NCI-H82 treated with DMSO at 0.1 percent for 48 hours (cell line): ENCODE measurements around the gene SHROOM2.

ENCODE experiments used
- DNase-seq: peaks from one replicate; lab custom pipeline; 2025; ENCODE audit not compliant: unreplicated experiment; lab: John Stamatoyannopoulos, UW

The SHROOM2 gene

GRCh38 chrX:9888953-9889470 is 102.8 kb downstream of the SHROOM2 start:
- no peak for DNase-seq

- DNase-seq: no peak
Measured at GRCh38 chrX:9890681-9891091, 104.5 kb downstream of the SHROOM2 start.

GRCh38 chrX:9895225-9895912 is 109.1 kb downstream of the SHROOM2 start:
- DNase-seq: no peak

- DNase-seq: no peak
Measured at GRCh38 chrX:9897761-9898161, 111.5 kb downstream of the SHROOM2 start.

GRCh38 chrX:9899640-9900111 is 113.4 kb downstream of the SHROOM2 start:
- DNase-seq: no peak

GRCh38 chrX:9902656-9903055 is 116.4 kb downstream of the SHROOM2 start:
- DNase-seq: no peak

GRCh38 chrX:9903146-9903545 is 116.9 kb downstream of the SHROOM2 start:
- DNase-seq: no peak

- DNase-seq: no peak
Measured at GRCh38 chrX:9905288-9905687, 119.1 kb downstream of the SHROOM2 start.

GRCh38 chrX:9905721-9906120 is 119.5 kb downstream of the SHROOM2 start:
- DNase-seq: no peak

GRCh38 chrX:9906919-9907318 is 120.7 kb downstream of the SHROOM2 start:
- DNase-seq: no peak

- no peak for DNase-seq
Measured at GRCh38 chrX:9907645-9908387, 121.6 kb downstream of the SHROOM2 start.

GRCh38 chrX:9909254-9909653 is 123.0 kb downstream of the SHROOM2 start:
- no peak for DNase-seq

GRCh38 chrX:9911487-9911886 is 125.3 kb downstream of the SHROOM2 start:
- no peak for DNase-seq

- DNase-seq: no peak
Measured at GRCh38 chrX:9912351-9913145, 126.3 kb downstream of the SHROOM2 start.

GRCh38 chrX:9913146-9913433 is 126.9 kb downstream of the SHROOM2 start:
- DNase-seq: no peak

- no peak for DNase-seq
Measured at GRCh38 chrX:9917861-9918260, 131.6 kb downstream of the SHROOM2 start.

- no peak for DNase-seq
Measured at GRCh38 chrX:9919632-9920172, 133.5 kb downstream of the SHROOM2 start.

- no peak for DNase-seq
Measured at GRCh38 chrX:9921407-9921806, 135.2 kb downstream of the SHROOM2 start.

GRCh38 chrX:9923357-9923756 is 137.1 kb downstream of the SHROOM2 start:
- DNase-seq: no peak

- DNase-seq: no peak
Measured at GRCh38 chrX:9926002-9926401, 139.8 kb downstream of the SHROOM2 start.

GRCh38 chrX:9927698-9928482 is 141.7 kb downstream of the SHROOM2 start:
- DNase-seq: no peak
